GM21447 (cell line): ENCODE results near the gene RAB10.
A peak's percentile ranks its signal among the peaks of the same experiment; 100 is the strongest.

Experiments
- ATAC-seq: cut with Tn5 transposase; IDR thresholded peaks from one replicate; pipeline ENCODE4 v1.9.1; 2021; ENCODE audit not compliant: unreplicated experiment

Gene RAB10

GRCh38 chr2:26175466-26176278 is 141.8 kb downstream of the RAB10 start:
- no peak for ATAC-seq

GRCh38 chr2:26176279-26176615 is 142.4 kb downstream of the RAB10 start:
- no peak for ATAC-seq

GRCh38 chr2:26177122-26177521 is 143.2 kb downstream of the RAB10 start:
- no peak for ATAC-seq

- ATAC-seq: no peak
These were observed 144.4 kb downstream of the RAB10 start for GRCh38 chr2:26178246-26178645.

- ATAC-seq: no peak
These were observed 145.0 kb downstream of the RAB10 start for GRCh38 chr2:26178746-26179436.

GRCh38 chr2:26179446-26179913 is 145.6 kb downstream of the RAB10 start:
- no peak for ATAC-seq

- ATAC-seq: no peak
These were observed 148.6 kb downstream of the RAB10 start for GRCh38 chr2:26182441-26182840.

DNA sequence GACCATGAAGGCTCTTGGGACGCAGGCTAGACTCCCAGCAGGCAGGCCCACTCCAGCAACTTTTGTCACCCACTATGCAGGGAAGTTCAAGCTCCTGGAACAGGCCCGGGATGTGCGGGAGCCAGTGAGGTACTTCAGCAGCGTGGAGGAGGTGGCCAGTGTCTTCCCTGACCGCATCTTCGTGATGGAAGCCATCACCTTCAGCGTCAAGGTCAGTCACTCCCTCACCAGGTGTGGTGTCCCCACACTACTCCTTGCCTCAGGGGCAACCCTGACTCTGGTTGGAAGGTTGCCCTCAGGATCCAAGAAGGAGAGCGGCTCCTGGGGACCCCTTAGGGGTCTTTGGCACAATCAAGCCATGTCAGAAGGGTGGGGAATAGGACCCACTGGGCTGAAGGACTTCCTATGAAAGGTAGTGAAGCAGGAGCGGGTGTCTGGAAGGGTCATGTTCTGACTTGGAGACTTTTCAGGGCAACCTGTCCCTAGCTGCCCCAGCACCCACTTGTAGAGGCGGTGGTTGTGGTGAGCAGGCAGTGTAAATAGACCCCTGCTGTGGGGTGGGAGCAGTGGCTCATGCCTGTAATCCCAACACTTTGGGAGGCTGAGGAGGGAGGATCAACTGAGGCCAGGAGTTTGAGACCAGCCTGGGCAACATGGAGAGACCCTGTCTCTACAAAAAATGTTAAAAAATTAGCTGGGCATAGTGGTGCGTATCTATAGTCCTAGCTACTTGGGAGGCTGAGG is 149.2 kb downstream of the RAB10 start:
- no peak for ATAC-seq

DNA sequence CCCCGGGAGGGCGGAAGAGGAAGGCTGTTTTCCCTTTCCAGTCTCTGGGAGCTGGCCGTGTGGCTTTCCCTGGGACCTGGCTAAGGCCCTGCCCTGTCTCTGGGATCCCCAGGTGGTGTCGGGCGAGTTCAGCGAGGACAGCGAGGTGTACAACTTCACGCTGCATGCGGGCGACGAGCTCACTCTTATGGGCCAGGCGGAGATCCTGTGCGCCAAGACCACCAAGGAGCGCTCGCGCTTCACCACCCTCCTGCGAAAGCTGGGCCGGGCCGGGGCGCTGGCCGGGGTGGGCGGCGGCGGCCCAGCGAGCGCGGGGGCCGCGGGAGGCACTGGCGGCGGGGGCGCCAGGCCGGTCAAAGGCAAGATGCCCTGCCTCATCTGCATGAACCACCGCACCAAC is 150.2 kb downstream of the RAB10 start:
- ATAC-seq: no peak

- peak; percentile 71 for ATAC-seq
These were observed 150.8 kb downstream of the RAB10 start for GRCh38 chr2:26184555-26185303.

DNA sequence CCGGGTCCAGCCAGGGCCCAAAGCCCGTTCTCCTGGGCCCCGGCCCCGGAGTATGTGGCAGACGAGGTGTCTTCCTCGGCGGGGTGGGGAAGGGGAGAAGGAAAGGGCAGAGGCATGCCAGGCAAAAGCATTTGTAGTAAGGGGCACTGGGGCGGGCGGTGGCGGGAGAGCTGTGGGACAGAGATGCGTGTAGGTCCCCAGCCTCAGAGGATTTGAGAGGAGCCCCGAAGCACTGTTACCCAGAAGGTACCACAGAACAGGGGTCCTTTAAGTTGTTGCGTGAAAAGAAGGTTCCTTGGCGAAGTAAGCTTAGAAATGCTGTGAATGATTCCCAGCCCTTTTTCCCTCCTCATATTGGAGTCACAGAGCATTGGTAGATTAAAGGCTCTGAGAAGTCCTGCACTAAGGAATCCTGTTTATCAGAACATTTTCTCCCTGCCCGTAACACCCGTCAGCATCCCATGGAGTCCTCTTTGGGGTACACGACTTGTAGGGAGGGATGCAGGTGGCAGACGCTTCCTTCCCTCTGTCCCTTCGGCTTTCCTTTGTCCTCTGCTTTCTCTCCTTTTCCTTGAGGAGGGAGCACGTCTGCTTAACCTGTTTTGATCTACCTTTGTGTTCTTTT is 151.5 kb downstream of the RAB10 start:
- ATAC-seq: no peak

DNA sequence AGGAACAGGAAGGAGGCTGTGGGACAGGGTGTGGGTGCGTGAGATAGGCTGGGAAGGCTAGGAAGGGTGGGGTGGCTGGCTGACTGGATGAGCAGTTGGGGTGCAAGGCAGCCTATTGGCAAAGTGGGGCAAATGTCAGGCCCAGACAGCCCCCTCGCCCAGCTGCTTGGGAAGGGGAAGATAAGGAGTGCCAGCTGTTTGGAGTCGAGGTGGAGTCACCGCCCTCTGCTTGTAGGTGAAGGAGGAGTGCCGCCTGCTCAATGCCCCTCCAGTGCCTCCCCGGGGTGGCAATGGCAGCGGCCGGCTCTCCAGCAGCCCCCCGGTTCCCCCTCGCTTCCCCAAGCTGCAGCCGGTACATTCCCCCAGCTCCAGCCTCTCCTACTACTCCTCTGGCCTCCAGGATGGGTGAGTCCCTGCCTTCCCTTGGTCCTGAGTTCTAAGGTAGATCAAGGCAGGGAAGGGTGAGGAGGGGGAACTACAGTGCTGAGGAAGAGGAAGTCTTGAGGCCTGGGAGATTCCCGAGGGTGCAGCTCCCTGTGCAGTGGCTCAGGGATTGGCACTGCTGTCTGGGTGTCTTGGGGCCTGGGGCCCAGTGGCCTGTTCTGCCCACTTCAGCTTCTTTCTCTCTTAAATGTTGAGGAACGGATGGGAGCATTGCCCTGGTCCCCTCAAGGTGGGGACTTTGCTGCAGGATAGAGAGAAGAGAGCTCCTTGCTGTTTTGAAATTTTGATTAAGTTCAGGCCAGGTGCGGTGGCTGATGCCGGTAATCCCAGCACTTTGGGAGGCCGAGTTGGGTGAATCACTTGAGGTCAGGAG is 152.3 kb downstream of the RAB10 start:
- ATAC-seq: no peak
